Testis (tissue), 3 donors: Measurements from ENCODE around the gene SPEM2. TPM values are rescaled to one million over a fixed set of nuclear protein-coding genes. Genes with fewer than 3 reads are reported as not detected.

Experiments used
- DNase-seq: peaks from one replicate; pipeline ENCODE4 v3.0.0-alpha.2; 2019
- H3K27ac ChIP-seq, 2 donors: fragments of 200-600 bp; sonication (generic); one replicate each; pipeline ENCODE4 v1.5.1; 2019
- H3K27me3 ChIP-seq: fragments of 200-600 bp; sonication (generic); one replicate; pipeline ENCODE4 v1.5.1; 2019
- H3K36me3 ChIP-seq: fragments of 200-600 bp; sonication (generic); one replicate; pipeline ENCODE4 v1.5.1; 2017; ENCODE audit warnings: low read depth; ENCODE audit errors: missing control alignments
- H3K4me1 ChIP-seq: fragments of 200-600 bp; sonication (generic); one replicate; pipeline ENCODE4 v1.5.1; 2019
- H3K4me3 ChIP-seq, 2 donors: fragments of 200-600 bp; sonication (generic); one replicate each; pipeline ENCODE4 v1.5.1; 2017 to 2019
- H3K9me3 ChIP-seq: fragments of 200-600 bp; sonication (generic); one replicate; pipeline ENCODE4 v1.5.1; 2017
- POLR2A ChIP-seq: fragments of 450-650 bp; IDR thresholded peaks from one replicate; pipeline ENCODE4 v1.6.1; 2017; ENCODE audit warnings: antibody characterized with exemption, mild to moderate bottlenecking, moderate library complexity
- WGBS, 2 donors: methylation state at CpG; one replicate each; pipeline ENCODE4 v1.1.5; 2018; 5-methylcytosine and 5-hydroxymethylcytosine counted together
- intact Hi-C: fragments of 100-400 bp; cut with DNase I; formaldehyde crosslinking; loops from one replicate; pipeline ENCODE4 v1.15.1; 2023; ENCODE audit warnings: low total_unique reads
- polyA plus RNA-seq: library from polyadenylated mRNA; stranded (reverse); fragments of 350-450 nt; fragmentation: Illumina TruSeq; extraction: RNeasy Lipid Tissue Mini Kit (QIAGEN cat#74804); gene quantifications from one replicate; pipeline ENCODE4 v1.2.3, GENCODE V29; 2014; ENCODE audit warnings: low read depth, low replicate concordance; ENCODE audit not compliant: insufficient read depth
- total RNA-seq, 2 donors: library from RNA; depleted of rRNA; stranded (reverse); fragments of >200 nt; gene quantifications; one replicate each; pipeline ENCODE4 v1.2.3, GENCODE V29; 2016
- TF ChIP-seq, protein P1 (sequence below), 3 experiments: fragments of 450-650 bp in 2 of 3; fragments of 200-600 bp in 1 of 3; sonication (generic) in 1 of 3; IDR thresholded peaks; one replicate each; pipeline ENCODE4 v1.5.1; 2016 to 2019; ENCODE audit warnings: antibody characterized with exemption in 3 of 3, mild to moderate bottlenecking in 2 of 3, moderate library complexity in 1 of 3

Gene SPEM2
- total and polyA plus RNA-seq, 3 donors from 2014 or later: 41.4 to 202 (median 111) TPM

DNA sequence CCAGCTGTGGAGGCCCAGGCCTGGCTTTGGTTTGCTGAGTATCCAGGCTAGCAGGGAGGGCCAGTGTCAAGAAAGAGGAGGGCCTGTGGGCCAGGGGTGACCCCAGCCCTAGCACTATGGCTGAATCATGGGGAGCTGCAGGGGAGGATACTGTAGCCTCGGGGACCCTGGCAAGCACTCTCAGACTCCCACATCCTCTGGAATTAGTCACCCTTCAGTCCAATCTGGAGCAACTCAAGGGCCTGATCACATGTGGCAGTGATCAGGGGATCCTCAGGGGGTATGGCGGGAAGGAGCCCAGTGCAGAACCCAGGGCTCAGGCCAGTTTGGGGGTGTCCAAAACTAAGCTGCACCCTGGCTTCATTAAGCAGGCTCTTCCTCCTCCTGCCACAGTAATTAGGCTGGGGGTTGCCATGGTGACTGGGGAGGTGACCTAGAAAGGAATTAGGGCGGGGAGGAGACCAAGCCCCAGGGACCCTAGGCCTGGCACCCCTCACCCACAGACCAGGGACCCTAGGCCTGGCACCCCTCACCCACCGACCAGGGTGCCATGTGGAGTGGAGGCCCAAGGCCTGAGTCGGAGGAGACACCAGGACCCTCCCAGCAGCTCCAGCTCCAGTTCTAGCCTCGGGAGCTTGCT, 11.9 kb upstream of the SPEM2 start:
- H3K27ac ChIP-seq: no peak overlapping the region
- 66 to 75% methylated on average over 4 to 5 of the region's 6 CpGs for whole genome bisulfite sequencing, 2 donors
- H3K27me3 ChIP-seq: no peaks in the 10 kb centered on the region
- no peaks in the 10 kb centered on the region for H3K9me3 ChIP-seq
- H3K4me3 ChIP-seq: no peak overlapping the region
- intact Hi-C loops: no loop called here
- no peaks in the 10 kb centered on the region for H3K36me3 ChIP-seq
- H3K4me1 ChIP-seq: no peaks in the 10 kb centered on the region
- TF ChIP-seq, protein P1, sequence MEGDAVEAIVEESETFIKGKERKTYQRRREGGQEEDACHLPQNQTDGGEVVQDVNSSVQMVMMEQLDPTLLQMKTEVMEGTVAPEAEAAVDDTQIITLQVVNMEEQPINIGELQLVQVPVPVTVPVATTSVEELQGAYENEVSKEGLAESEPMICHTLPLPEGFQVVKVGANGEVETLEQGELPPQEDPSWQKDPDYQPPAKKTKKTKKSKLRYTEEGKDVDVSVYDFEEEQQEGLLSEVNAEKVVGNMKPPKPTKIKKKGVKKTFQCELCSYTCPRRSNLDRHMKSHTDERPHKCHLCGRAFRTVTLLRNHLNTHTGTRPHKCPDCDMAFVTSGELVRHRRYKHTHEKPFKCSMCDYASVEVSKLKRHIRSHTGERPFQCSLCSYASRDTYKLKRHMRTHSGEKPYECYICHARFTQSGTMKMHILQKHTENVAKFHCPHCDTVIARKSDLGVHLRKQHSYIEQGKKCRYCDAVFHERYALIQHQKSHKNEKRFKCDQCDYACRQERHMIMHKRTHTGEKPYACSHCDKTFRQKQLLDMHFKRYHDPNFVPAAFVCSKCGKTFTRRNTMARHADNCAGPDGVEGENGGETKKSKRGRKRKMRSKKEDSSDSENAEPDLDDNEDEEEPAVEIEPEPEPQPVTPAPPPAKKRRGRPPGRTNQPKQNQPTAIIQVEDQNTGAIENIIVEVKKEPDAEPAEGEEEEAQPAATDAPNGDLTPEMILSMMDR (IDR thresholded peaks at IDR 0.05): no peak
- no peak for TF ChIP-seq POLR2A
- DNase-seq: no peak

DNA sequence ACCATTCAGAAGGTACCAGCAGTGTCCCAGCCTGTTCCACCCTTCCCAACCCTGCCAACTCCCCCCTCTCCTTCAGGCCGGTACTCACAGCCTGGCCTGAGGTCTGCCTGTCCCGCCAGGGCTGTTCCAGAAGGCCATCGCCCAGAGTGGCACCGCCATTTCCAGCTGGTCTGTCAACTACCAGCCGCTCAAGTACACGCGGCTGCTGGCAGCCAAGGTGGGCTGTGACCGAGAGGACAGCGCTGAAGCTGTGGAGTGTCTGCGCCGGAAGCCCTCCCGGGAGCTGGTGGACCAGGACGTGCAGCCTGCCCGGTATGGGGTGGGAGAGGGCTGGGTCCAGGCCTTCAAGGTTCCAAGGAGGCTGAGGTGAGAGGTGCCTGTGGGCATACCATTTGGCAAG, 10.6 kb upstream of the SPEM2 start:
- Histone ChIP-seq H3K4me1 (no peaks in the 10 kb centered on the region), H3K4me3 (no peak overlapping the region), H3K27ac (no peak overlapping the region), H3K9me3 (no peaks in the 10 kb centered on the region), H3K36me3 (no peaks in the 10 kb centered on the region), H3K27me3 (no peaks in the 10 kb centered on the region)
- no peak for TF ChIP-seq POLR2A
- TF ChIP-seq, protein P1 (IDR thresholded peaks at IDR 0.05): no peak
- no peak for DNase-seq
- intact Hi-C loops: no loop called here
- WGBS, 2 donors: 92 to 94% methylated on average over 10 to 14 of the region's 14 CpGs

DNA sequence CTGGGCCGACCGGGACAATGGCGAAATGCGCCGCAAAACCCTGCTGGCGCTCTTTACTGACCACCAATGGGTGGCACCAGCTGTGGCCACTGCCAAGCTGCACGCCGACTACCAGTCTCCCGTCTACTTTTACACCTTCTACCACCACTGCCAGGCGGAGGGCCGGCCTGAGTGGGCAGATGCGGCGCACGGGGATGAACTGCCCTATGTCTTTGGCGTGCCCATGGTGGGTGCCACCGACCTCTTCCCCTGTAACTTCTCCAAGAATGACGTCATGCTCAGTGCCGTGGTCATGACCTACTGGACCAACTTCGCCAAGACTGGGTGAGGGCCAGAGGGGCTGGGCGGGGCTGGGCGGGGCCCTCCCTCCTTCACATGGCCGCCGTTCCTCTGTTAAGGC, 9.6 kb upstream of the SPEM2 start:
- Histone ChIP-seq H3K9me3 (no peaks in the 10 kb centered on the region), H3K27ac (no peak overlapping the region), H3K4me3 (no peak overlapping the region), H3K4me1 (no peaks in the 10 kb centered on the region), H3K36me3 (no peaks in the 10 kb centered on the region), H3K27me3 (no peaks in the 10 kb centered on the region)
- WGBS, 2 donors: 92 to 93% methylated on average over 13 to 23 of the region's 23 CpGs
- no peak for DNase-seq
- no peak for TF ChIP-seq POLR2A
- TF ChIP-seq, protein P1 (IDR thresholded peaks at IDR 0.05): no peak
- intact Hi-C loops: no loop called here

DNA sequence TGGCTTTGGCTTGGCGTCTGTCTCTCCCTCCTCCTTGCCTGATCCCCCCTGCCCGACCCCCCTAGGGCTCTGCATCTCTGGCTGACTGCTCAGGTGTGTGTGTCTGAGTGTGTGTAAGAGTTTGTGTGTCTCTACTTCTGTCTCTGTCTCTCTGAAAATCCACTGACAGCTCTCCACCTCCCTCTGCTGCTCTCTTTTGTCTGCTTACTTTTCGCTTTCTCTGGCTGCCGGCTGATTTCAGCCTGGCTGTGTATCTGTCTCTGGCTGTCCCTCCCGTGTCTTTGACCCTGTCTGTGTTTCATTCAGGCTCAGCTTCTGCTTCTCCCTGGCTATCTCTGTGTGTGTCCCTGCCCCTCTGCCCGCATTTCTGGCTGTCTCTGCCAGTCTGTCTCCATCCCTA, 9.1 kb upstream of the SPEM2 start:
- H3K27ac ChIP-seq: no peak overlapping the region
- intact Hi-C loops: no loop called here
- 78 to 90% methylated on average over 6 of the region's 6 CpGs for WGBS, 2 donors
- no peak for TF ChIP-seq POLR2A
- TF ChIP-seq, protein P1 (IDR thresholded peaks at IDR 0.05): no peak
- no peak for DNase-seq
- H3K4me3 ChIP-seq: no peak overlapping the region
- H3K36me3 ChIP-seq: no peaks in the 10 kb centered on the region
- no peaks in the 10 kb centered on the region for H3K27me3 ChIP-seq
- H3K9me3 ChIP-seq: no peaks in the 10 kb centered on the region
- H3K4me1 ChIP-seq: no peaks in the 10 kb centered on the region

DNA sequence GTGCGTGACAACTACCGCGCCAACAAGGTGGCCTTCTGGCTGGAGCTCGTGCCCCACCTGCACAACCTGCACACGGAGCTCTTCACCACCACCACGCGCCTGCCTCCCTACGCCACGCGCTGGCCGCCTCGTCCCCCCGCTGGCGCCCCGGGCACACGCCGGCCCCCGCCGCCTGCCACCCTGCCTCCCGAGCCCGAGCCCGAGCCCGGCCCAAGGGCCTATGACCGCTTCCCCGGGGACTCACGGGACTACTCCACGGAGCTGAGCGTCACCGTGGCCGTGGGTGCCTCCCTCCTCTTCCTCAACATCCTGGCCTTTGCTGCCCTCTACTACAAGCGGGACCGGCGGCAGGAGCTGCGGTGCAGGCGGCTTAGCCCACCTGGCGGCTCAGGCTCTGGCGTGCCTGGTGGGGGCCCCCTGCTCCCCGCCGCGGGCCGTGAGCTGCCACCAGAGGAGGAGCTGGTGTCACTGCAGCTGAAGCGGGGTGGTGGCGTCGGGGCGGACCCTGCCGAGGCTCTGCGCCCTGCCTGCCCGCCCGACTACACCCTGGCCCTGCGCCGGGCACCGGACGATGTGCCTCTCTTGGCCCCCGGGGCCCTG, 8.3 kb upstream of the SPEM2 start:
- Histone ChIP-seq H3K4me3 (no peak overlapping the region), H3K9me3 (no peaks in the 10 kb centered on the region), H3K27me3 (no peaks in the 10 kb centered on the region), H3K27ac (no peak overlapping the region), H3K4me1 (no peaks in the 10 kb centered on the region), H3K36me3 (no peaks in the 10 kb centered on the region)
- 93 to 94% methylated on average over 30 to 54 of the region's 54 CpGs for WGBS, 2 donors
- no peak for DNase-seq
- TF ChIP-seq, protein P1 (IDR thresholded peaks at IDR 0.05): no peak
- intact Hi-C loops: no loop called here
